ENCODE results near the gene SAP30L.

DNA sequence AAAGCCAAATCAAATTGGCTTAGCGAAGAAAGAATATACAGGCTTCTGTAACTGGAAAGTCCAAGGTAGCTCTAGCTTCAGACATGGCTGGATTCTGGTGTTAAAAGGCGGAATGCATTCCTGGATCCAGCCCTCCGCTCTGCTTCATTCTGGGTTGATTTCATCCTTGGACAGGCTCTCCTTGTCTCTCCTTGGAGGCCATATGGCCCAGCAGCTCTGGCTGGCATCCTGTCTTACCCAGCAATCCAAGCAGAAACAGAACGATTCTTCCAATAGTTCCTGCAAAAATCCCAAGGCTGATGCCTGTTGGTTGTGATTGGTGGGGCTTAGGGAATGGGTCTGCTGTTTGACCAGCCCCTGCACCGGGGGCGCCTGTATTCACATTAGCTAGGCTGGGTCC lies 37.0 kb upstream of the SAP30L start:
- TF ChIP-seq, protein P1, sequence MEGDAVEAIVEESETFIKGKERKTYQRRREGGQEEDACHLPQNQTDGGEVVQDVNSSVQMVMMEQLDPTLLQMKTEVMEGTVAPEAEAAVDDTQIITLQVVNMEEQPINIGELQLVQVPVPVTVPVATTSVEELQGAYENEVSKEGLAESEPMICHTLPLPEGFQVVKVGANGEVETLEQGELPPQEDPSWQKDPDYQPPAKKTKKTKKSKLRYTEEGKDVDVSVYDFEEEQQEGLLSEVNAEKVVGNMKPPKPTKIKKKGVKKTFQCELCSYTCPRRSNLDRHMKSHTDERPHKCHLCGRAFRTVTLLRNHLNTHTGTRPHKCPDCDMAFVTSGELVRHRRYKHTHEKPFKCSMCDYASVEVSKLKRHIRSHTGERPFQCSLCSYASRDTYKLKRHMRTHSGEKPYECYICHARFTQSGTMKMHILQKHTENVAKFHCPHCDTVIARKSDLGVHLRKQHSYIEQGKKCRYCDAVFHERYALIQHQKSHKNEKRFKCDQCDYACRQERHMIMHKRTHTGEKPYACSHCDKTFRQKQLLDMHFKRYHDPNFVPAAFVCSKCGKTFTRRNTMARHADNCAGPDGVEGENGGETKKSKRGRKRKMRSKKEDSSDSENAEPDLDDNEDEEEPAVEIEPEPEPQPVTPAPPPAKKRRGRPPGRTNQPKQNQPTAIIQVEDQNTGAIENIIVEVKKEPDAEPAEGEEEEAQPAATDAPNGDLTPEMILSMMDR (IDR thresholded peaks at IDR 0.05), result no peak
- TF ChIP-seq POLR2A (IDR thresholded peaks at IDR 0.05), result no peak
